Smooth muscle cell (in vitro differentiated cells): ENCODE results near the gene ME3. TPM values are rescaled to one million over a fixed set of nuclear protein-coding genes. Genes with fewer than 3 reads are reported as not detected.

Source experiments
- DNase-seq: peaks from one replicate; lab custom pipeline; 2025; ENCODE audit not compliant: unreplicated experiment; lab: John Stamatoyannopoulos, UW
- H2AFZ ChIP-seq: fragments of 200-600 bp; sonication (generic); 2 replicates; pipeline ENCODE4 v1.6.0; 2016; ENCODE audit warnings: antibody characterized with exemption, low read depth, mild to moderate bottlenecking
- H3F3A ChIP-seq: fragments of 200-600 bp; sonication (generic); 2 replicates; pipeline ENCODE4 v1.6.0; 2017; ENCODE audit warnings: antibody characterized with exemption, low read depth
- H3K27ac ChIP-seq: fragments of 200-600 bp; sonication (generic); 2 replicates; pipeline ENCODE4 v1.5.1; 2016; ENCODE audit warnings: low read depth, mild to moderate bottlenecking
- H3K27me3 ChIP-seq: fragments of 200-600 bp; sonication (generic); 2 replicates; pipeline ENCODE4 v1.6.1; 2016; ENCODE audit warnings: low read depth, mild to moderate bottlenecking
- H3K36me3 ChIP-seq: fragments of 200-600 bp; sonication (generic); 2 replicates; pipeline ENCODE4 v1.5.1; 2016; ENCODE audit warnings: low read depth
- H3K4me1 ChIP-seq: fragments of 200-600 bp; sonication (generic); 2 replicates; pipeline ENCODE4 v1.5.1; 2016; ENCODE audit warnings: low read depth
- H3K4me2 ChIP-seq: fragments of 200-600 bp; sonication (generic); 2 replicates; pipeline ENCODE4 v1.6.0; 2016; ENCODE audit warnings: mild to moderate bottlenecking
- H3K4me3 ChIP-seq: fragments of 200-600 bp; sonication (generic); 2 replicates; pipeline ENCODE4 v1.5.1; 2016; ENCODE audit warnings: mild to moderate bottlenecking
- H3K79me2 ChIP-seq: fragments of 200-600 bp; sonication (generic); 2 replicates; pipeline ENCODE4 v1.6.0; 2016; ENCODE audit warnings: low read depth, mild to moderate bottlenecking
- H3K9ac ChIP-seq: fragments of 200-600 bp; sonication (generic); 2 replicates; pipeline ENCODE4 v1.6.0; 2016; ENCODE audit warnings: low read depth
- H3K9me3 ChIP-seq: fragments of 200-600 bp; sonication (generic); replicated peaks from 2 replicates; pipeline ENCODE4 v1.5.1; 2016; ENCODE audit warnings: low read depth
- H4K20me1 ChIP-seq: fragments of 200-600 bp; sonication (generic); 2 replicates; pipeline ENCODE4 v1.6.0; 2016; ENCODE audit warnings: low read depth
- WGBS: methylation state at CpG from one replicate; pipeline ENCODE4 v1.1.7; 2016; ENCODE audit warnings: low lambda C conversion rate; 5-methylcytosine and 5-hydroxymethylcytosine counted together
- polyA plus RNA-seq: library from polyadenylated mRNA; unstranded; fragments of >200 nt; fragmentation: Nextera tagmentation; extraction: Ambion mirVana; gene quantifications from 2 replicates; pipeline ENCODE4 v1.2.1, GENCODE V29; 2016
- total RNA-seq: library from RNA; depleted of rRNA; stranded (reverse); fragments of >200 nt; gene quantifications from 2 replicates; pipeline ENCODE4 v1.2.3, GENCODE V29; 2014
- TF ChIP-seq, protein P1 (sequence below): fragments of 200-600 bp; sonication (generic); IDR thresholded peaks from 2 replicates; pipeline ENCODE4 v1.5.1; 2017; ENCODE audit warnings: borderline replicate concordance, mild to moderate bottlenecking, antibody characterized with exemption; ENCODE audit not compliant: insufficient read depth, poor library complexity, severe bottlenecking

ME3 gene
- total and polyA plus RNA-seq, 2 experiments from 2014 or later: 4.2 to 8.4 TPM

DNA sequence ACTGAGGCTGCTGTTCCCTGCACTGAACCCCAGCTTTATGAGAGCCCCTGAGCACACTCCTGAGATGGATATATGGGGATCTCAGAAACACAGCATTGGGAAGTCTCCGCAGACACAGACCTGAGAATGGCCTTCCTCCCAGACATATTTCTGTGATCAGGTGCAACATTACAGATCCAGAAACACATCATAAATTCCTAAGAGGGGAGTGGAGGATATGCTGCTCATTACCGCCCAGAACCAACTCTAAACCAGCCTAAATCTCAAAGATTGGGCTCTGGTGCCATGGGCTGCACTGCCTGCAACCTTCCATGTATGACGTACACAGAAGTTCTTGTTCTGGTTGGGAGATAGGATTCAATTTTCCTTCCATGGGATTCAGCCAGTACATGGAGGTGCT lies 102.0 kb downstream of the ME3 start:
- H2AFZ ChIP-seq: no peak overlapping the region
- no peaks in the 10 kb centered on the region for H3K4me1 ChIP-seq
- H3K36me3 ChIP-seq: no peaks in the 10 kb centered on the region
- no peak overlapping the region for H3K4me2 ChIP-seq
- H3K79me2 ChIP-seq: no peaks in the 10 kb centered on the region
- peak overlapping the region; percentile 2 for H3K27ac ChIP-seq
- TF ChIP-seq, protein P1, sequence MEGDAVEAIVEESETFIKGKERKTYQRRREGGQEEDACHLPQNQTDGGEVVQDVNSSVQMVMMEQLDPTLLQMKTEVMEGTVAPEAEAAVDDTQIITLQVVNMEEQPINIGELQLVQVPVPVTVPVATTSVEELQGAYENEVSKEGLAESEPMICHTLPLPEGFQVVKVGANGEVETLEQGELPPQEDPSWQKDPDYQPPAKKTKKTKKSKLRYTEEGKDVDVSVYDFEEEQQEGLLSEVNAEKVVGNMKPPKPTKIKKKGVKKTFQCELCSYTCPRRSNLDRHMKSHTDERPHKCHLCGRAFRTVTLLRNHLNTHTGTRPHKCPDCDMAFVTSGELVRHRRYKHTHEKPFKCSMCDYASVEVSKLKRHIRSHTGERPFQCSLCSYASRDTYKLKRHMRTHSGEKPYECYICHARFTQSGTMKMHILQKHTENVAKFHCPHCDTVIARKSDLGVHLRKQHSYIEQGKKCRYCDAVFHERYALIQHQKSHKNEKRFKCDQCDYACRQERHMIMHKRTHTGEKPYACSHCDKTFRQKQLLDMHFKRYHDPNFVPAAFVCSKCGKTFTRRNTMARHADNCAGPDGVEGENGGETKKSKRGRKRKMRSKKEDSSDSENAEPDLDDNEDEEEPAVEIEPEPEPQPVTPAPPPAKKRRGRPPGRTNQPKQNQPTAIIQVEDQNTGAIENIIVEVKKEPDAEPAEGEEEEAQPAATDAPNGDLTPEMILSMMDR: no peak
- no peak overlapping the region for H3K9ac ChIP-seq
- no peaks in the 10 kb centered on the region for H3F3A ChIP-seq
- no peak for DNase-seq
- H3K27me3 ChIP-seq: no peaks in the 10 kb centered on the region
- no peaks in the 10 kb centered on the region for H3K9me3 ChIP-seq
- H4K20me1 ChIP-seq: no peaks in the 10 kb centered on the region
- no peak overlapping the region for H3K4me3 ChIP-seq
- 95% methylated on average over 3 of the region's 3 CpGs for WGBS

DNA sequence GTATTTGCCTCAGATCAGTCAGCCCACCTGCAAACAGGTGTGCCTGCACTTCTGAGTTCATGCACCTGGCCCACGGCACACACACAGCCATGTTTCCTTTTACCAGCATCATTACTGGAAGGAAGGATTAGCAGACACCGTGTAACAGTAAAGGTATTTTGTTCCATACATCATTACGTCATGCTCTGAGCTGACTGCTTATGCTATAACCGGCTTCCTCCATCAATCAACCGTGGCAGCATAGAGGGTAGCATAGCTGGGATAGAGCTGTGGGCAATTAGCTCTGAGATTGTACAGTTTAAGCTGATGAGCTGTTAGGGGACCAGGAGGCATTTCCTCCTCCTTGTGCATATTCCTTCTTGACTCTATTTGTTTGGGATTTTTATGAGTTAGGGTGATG lies 102.4 kb downstream of the ME3 start:
- H3K4me2 ChIP-seq: no peak overlapping the region
- H3K79me2 ChIP-seq: no peaks in the 10 kb centered on the region
- DNase-seq: no peak
- H3K9me3 ChIP-seq: no peaks in the 10 kb centered on the region
- TF ChIP-seq, protein P1: no peak
- WGBS: 59% methylated on average over 5 of the region's 5 CpGs
- H3K36me3 ChIP-seq: no peaks in the 10 kb centered on the region
- no peak overlapping the region for H2AFZ ChIP-seq
- no peak overlapping the region for H3K4me3 ChIP-seq
- H3K27ac ChIP-seq: peak overlapping the region; percentile 2
- H4K20me1 ChIP-seq: no peaks in the 10 kb centered on the region
- H3K9ac ChIP-seq: no peak overlapping the region
- H3K4me1 ChIP-seq: no peaks in the 10 kb centered on the region
- no peaks in the 10 kb centered on the region for H3F3A ChIP-seq
- H3K27me3 ChIP-seq: no peaks in the 10 kb centered on the region

DNA sequence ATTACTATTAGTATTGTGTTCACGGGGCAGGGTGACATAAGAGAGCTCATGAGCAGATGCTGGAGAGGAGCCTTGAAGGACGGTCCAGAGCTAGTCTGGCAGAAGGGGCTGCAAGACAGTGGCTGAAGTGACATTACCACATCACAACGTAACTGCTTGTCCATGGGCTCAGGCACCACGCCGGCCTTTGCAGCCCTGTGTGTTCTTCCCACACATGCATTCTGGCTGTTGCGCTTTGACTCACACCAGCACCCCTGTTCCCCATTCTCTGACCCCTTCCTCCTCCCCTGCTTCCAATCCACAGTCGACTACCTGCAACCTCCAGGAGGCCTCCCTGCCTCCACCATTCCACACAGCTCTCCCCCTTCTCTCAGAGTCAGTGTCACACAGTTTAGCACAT lies 103.3 kb downstream of the ME3 start:
- no peaks in the 10 kb centered on the region for H3K79me2 ChIP-seq
- no peak overlapping the region for H2AFZ ChIP-seq
- no peak overlapping the region for H3K9ac ChIP-seq
- no peak overlapping the region for H3K4me2 ChIP-seq
- 98% methylated on average over 7 of the region's 7 CpGs for WGBS
- H3K27ac ChIP-seq: no peak overlapping the region
- no peaks in the 10 kb centered on the region for H3K36me3 ChIP-seq
- H3F3A ChIP-seq: no peaks in the 10 kb centered on the region
- DNase-seq: no peak
- no peaks in the 10 kb centered on the region for H3K9me3 ChIP-seq
- H3K27me3 ChIP-seq: no peaks in the 10 kb centered on the region
- no peaks in the 10 kb centered on the region for H3K4me1 ChIP-seq
- no peaks in the 10 kb centered on the region for H4K20me1 ChIP-seq
- H3K4me3 ChIP-seq: no peak overlapping the region
- TF ChIP-seq, protein P1: no peak

DNA sequence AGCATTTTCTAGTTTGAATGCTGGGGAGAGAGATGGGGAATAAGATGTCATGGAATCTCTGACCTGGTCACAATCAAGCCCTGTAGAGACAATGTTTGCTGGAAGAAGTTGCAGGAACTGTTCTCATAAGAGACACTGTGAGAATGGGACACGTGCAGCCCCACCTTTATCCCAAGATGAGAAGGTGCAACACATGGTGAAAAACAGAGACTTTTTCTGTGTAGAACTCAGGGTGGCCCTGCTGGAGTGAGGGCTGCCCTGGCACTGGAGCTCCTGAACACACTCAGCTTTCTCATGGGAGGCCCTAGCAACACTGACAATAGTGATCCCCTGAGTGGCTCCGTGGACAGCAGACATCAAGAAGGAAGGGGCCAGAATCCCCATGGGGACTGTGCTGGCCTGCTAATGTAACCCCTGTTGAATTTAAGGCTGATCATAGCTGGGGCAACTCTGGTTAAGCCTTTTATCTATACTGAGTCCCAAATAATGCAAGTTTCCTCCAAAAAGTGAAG lies 106.6 kb downstream of the ME3 start:
- H3F3A ChIP-seq: no peaks in the 10 kb centered on the region

More for the DNA sequence above, 106.6 kb downstream of the ME3 start:
- Histone ChIP-seq H4K20me1 (no peaks in the 10 kb centered on the region), H3K9ac (no peak overlapping the region), H3K4me1 (no peaks in the 10 kb centered on the region), H3K79me2 (no peaks in the 10 kb centered on the region), H3K4me3 (no peak overlapping the region), H3K27me3 (no peaks in the 10 kb centered on the region), H2AFZ (no peak overlapping the region), H3K9me3 (no peaks in the 10 kb centered on the region), H3K27ac (no peak overlapping the region), H3K4me2 (no peak overlapping the region), H3K36me3 (no peaks in the 10 kb centered on the region)
- WGBS: 77% methylated on average over 2 of the region's 2 CpGs
- DNase-seq: no peak
- TF ChIP-seq, protein P1: no peak
